Stimulated activated CD4-positive, alpha-beta T cell treated with anti-CD3 and anti-CD28 coated beads, TNF-alpha, amount 100 ng/mL, for 1 hour (primary cell): ENCODE data around the gene NOL4.

Experiments
- DNase-seq, 3 donors: peaks; one replicate each; pipeline ENCODE4 v3.0.0-alpha.2; 2020; ENCODE audit warnings: low read depth in 3 of 3, low spot score in 1 of 3

NOL4 gene

DNA sequence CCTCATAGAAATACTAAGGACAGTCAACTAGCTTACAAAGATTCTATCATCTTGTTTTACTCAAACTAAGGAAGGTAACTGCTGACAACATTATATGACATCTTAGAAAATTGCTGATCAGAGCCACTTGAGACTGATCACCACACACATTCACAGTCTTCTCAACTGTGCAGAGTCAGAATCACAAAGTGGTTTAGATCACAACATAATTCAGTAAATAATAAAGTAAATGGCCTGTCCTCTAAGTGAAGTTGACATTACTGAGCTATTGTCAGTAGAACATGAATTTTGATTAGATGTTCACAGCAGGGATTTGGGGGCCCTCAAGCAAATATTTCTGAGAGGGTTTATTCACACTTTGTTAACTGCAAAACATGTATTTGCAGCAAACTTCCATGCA is 28.5 kb downstream of the NOL4 start:
- no peak for DNase-seq

DNA sequence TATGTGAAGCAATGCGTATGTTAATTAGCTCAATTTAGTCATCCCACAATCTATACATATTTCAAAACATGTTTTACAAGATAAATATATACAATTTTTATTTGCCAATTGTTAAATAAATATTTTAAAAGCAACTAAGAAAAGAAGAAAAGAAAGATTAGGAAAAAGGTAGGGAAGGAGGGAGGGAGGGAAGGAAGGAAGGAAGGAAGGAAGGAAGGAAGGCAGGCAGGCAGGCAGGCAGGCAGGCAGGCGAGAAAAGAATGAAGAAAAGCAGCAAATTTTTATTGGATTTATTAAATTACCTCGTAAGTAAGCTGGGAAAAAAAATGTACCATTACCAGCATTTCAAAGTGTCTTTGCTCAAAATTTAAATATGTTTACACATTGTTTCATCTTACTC is 30.5 kb downstream of the NOL4 start:
- DNase-seq = no peak

DNA sequence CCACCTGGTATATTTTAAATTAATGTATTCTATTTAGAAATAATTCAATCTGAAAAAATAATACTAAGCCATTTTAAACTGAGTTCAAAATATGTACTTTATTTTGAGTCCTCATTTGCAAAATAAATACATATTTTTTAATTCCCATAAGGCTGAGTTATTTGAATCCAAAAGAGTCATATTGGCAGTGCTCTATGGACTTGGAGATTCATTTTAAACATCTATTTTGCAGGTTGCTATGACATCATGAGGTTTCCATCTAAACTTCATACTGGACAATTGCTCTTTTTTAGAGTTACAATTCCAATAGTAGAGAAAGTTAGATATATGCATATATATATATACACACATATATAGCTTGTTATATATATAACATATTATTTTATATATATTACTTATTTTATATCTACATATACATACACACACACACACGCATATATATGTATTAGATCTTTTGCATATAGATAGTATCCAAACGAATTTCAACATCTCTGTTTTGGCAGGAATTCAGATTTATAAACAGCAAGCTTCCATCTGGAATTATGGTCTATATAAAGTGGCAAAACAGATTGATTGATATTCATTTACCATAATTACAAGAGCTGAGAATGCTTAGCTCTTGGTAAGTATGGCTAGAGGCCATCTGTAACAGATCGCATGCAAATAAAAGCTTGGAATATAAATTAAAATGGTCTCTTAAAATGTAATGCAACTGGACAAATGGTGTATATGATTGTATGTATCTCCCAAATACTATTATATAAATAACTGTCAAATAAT is 34.9 kb downstream of the NOL4 start:
- no peak for DNase-seq
